COR-L47 (cell line): Measurements from ENCODE around the gene MAP7D2.
A peak's percentile ranks its signal among the peaks of the same experiment; 100 is the strongest.
"Not testable (repeated sequence)": the region's sequence is repeated elsewhere in the genome, so short reads cannot be mapped to it uniquely, and the experiment has no call there.

Experiments
- DNase-seq: peaks from one replicate; lab custom pipeline; 2025; lab: John Stamatoyannopoulos, UW

MAP7D2 gene

GRCh38 chrX:20116577-20117240 is at the start of gene MAP7D2:
TSS of gene MAP7D2 (minus strand) at chrX:20116907. CDS start at chrX:20116879, 28 bp downstream.
- no peak for DNase-seq

GRCh38 chrX:20162516-20162915 is 45.8 kb upstream of the MAP7D2 start:
- not testable (repeated sequence) for DNase-seq

GRCh38 chrX:20159797-20160385 is 43.2 kb upstream of the MAP7D2 start:
- no peak for DNase-seq

- no peak for DNase-seq
Observed at GRCh38 chrX:20151689-20152088, 35.0 kb upstream of the MAP7D2 start.

- no peak for DNase-seq
Observed at GRCh38 chrX:20149326-20149725, 32.6 kb upstream of the MAP7D2 start.

GRCh38 chrX:20147561-20147960 is 30.9 kb upstream of the MAP7D2 start:
- DNase-seq: no peak

- no peak for DNase-seq
Observed at GRCh38 chrX:20144491-20144890, 27.8 kb upstream of the MAP7D2 start.

GRCh38 chrX:20143561-20143960 is 26.9 kb upstream of the MAP7D2 start:
- peak; percentile 25 for DNase-seq

- DNase-seq: no peak
Observed at GRCh38 chrX:20143111-20143510, 26.4 kb upstream of the MAP7D2 start.

GRCh38 chrX:20141281-20142220 is 24.8 kb upstream of the MAP7D2 start, which contains the start of gene EIF1AX:
TSS of gene EIF1AX (minus strand) at chrX:20141838. CDS start at chrX:20141640, 198 bp downstream.
- peak; percentile 93 for DNase-seq

- no peak for DNase-seq
Observed at GRCh38 chrX:20140420-20140819, 23.7 kb upstream of the MAP7D2 start.

- DNase-seq: no peak
Observed at GRCh38 chrX:20139966-20140365, 23.3 kb upstream of the MAP7D2 start.

- no peak for DNase-seq
Observed at GRCh38 chrX:20135944-20136343, 19.2 kb upstream of the MAP7D2 start.

- no peak for DNase-seq
Observed at GRCh38 chrX:20132666-20133065, 16.0 kb upstream of the MAP7D2 start.

- DNase-seq: no peak
Observed at GRCh38 chrX:20130357-20130756, 13.7 kb upstream of the MAP7D2 start.

GRCh38 chrX:20129547-20129946 is 12.8 kb upstream of the MAP7D2 start:
- no peak for DNase-seq

GRCh38 chrX:20128670-20129069 is 12.0 kb upstream of the MAP7D2 start:
- no peak for DNase-seq

GRCh38 chrX:20127440-20127839 is 10.7 kb upstream of the MAP7D2 start:
- not testable (repeated sequence) for DNase-seq

- not testable (repeated sequence) for DNase-seq
Observed at GRCh38 chrX:20126833-20127232, 10.1 kb upstream of the MAP7D2 start.

GRCh38 chrX:20124964-20125363 is 8.3 kb upstream of the MAP7D2 start:
- DNase-seq: no peak

- DNase-seq: no peak
Observed at GRCh38 chrX:20118065-20118824, 1.5 kb upstream of the MAP7D2 start.

- DNase-seq: no peak
Observed at GRCh38 chrX:20116087-20116576, 575 bp downstream of the MAP7D2 start.
